GM06990 (cell line): ENCODE measurements around the gene PLP2.

Experiments used
- DNase-seq: peaks from one replicate; pipeline ENCODE4 v3.0.0-alpha.2; 2011; ENCODE audit not compliant: insufficient read length; ENCODE audit errors: extremely low read depth
- H3K27me3 ChIP-seq: replicated peaks from 2 replicates; pipeline ENCODE4 v1.6.0; 2011; ENCODE audit warnings: low read length; ENCODE audit not compliant: control insufficient read depth, insufficient read depth
- H3K36me3 ChIP-seq: 2 replicates; pipeline ENCODE4 v1.5.1; 2011; ENCODE audit warnings: low read length; ENCODE audit not compliant: control insufficient read depth, insufficient read depth
- H3K4me3 ChIP-seq: replicated peaks from 2 replicates; pipeline ENCODE4 v1.5.1; 2011; ENCODE audit warnings: low read depth, mild to moderate bottlenecking, control low read depth, low read length
- TF ChIP-seq, protein P1 (sequence below): IDR thresholded peaks from 2 replicates; pipeline ENCODE4 v1.5.1; 2011; ENCODE audit warnings: low read length, control low read depth, mild to moderate bottlenecking, inconsistent platforms; ENCODE audit not compliant: insufficient read depth, poor library complexity, severe bottlenecking

Gene PLP2

DNA sequence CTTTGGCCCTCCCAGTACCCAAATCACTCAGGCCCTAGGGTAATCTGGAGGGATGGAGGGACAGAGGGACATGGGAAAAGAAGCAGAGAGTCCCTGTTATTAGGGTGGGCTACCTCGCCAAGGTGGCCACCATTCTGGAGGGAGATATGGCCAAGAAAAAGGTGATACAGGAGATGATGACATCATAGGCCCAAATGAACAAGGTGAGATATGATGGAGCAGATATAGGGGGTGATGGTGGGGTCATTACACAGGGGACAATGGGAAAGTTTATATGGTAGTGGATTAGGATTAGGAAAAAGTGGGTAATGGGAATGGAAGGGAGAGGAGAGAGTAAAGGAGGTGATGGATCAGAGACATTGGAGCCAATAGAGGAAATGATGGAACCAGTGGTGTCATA, 41.2 kb downstream of the PLP2 start:
- H3K27me3 ChIP-seq, result no peaks in the 10 kb centered on the region
- DNase-seq, result no peak
- TF ChIP-seq, protein P1, sequence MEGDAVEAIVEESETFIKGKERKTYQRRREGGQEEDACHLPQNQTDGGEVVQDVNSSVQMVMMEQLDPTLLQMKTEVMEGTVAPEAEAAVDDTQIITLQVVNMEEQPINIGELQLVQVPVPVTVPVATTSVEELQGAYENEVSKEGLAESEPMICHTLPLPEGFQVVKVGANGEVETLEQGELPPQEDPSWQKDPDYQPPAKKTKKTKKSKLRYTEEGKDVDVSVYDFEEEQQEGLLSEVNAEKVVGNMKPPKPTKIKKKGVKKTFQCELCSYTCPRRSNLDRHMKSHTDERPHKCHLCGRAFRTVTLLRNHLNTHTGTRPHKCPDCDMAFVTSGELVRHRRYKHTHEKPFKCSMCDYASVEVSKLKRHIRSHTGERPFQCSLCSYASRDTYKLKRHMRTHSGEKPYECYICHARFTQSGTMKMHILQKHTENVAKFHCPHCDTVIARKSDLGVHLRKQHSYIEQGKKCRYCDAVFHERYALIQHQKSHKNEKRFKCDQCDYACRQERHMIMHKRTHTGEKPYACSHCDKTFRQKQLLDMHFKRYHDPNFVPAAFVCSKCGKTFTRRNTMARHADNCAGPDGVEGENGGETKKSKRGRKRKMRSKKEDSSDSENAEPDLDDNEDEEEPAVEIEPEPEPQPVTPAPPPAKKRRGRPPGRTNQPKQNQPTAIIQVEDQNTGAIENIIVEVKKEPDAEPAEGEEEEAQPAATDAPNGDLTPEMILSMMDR, result no peak
- H3K4me3 ChIP-seq, result no peak overlapping the region
- no peaks in the 10 kb centered on the region for H3K36me3 ChIP-seq

DNA sequence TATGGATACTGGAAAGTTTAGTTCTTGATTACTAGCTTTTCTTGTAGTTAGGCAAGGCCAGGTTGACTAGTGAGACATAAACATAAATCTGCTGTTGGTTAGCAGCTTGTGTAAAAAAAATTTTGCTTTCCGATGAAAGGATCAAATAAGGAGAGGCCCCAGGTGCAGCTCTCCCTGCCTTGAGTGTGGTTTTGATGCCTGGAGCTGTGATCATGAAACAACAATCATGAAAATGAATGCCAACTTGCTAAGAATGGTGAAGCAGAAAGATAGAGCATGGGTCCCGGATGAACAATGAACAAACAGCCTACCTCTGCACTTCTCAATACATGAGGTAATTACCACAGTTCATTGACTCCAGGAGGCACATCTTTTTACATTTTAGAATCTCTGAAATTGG, 42.7 kb downstream of the PLP2 start:
- Histone ChIP-seq H3K27me3 (no peaks in the 10 kb centered on the region), H3K36me3 (no peaks in the 10 kb centered on the region), H3K4me3 (no peak overlapping the region)
- no peak for DNase-seq
- TF ChIP-seq, protein P1, result no peak

DNA sequence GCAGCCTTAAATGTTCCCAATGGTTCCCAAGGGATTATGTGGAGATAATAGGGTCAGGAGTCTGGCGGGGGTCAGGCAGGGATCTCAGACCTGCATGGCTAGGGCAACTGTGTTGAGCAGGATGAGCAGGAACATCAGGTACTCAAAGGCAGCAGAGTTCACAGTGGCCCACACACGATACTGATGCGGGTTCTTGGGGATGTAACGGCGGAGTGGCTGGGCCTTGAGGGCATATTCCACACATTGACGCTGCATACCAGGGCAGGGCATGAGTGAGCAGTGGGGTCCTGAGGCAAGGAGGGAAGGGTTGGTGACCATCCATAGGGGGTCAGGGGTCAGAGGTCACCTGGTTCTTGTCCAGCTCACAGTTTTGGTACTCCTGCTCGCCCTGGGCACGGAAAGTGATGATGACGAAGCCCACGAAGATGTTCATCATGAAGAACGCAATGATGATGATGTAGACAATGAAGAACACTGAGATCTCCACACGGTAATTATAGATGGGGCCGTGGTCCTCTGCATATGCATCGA, 43.4 kb downstream of the PLP2 start:
- TF ChIP-seq, protein P1, result no peak
- Histone ChIP-seq H3K27me3 (no peaks in the 10 kb centered on the region), H3K4me3 (no peak overlapping the region), H3K36me3 (no peaks in the 10 kb centered on the region)
- no peak for DNase-seq

DNA sequence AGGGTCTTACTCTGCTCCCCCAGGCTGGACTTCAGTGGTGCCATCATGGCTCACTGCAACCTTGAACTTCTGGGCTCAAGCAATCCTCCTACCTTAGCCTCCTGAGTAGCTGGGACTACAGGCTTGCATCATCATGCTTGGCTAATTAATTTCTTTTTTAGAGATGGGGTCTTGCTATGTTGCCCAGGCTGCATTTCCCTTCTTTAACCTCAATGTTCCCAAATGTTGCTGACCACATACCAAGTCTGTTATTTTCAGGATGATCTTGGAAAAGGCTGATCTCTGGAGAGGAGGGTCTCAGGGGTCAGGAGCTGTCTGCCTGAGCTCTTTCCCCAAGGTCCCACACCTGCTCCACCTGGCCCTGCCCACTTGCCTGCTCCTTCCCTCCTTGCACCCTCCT, 48.4 kb downstream of the PLP2 start:
- Histone ChIP-seq H3K27me3 (no peaks in the 10 kb centered on the region), H3K36me3 (no peaks in the 10 kb centered on the region), H3K4me3 (no peak overlapping the region)
- TF ChIP-seq, protein P1, result no peak
- no peak for DNase-seq

DNA sequence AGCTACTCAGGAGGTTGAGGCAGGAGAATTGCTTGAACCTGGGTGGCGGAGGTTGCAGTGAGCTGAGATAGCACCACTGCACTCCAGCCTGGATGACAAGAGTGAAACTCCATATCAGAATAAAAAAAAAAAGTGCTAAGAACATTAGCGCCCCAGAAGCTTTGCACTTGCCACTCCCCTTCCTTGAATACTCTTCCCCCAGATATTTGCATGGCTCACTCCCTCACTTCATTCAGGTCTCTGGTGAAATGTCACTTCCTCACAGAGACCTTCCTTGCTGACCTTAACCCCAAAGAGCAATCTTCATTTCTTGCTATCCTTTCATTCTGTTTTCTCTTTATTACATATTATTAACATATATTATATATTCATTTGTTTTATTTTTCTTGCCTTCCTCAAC, 50.2 kb downstream of the PLP2 start:
- no peaks in the 10 kb centered on the region for H3K27me3 ChIP-seq

More for the DNA sequence above, 50.2 kb downstream of the PLP2 start:
- H3K4me3 ChIP-seq, result no peak overlapping the region
- DNase-seq, result no peak
- TF ChIP-seq, protein P1, result no peak
- H3K36me3 ChIP-seq, result no peaks in the 10 kb centered on the region
